ENCODE results near the gene DNAJB8. TPM values are rescaled to one million over a fixed set of nuclear protein-coding genes. Genes with fewer than 3 reads are reported as not detected.

DNAJB8 gene
- polyA plus RNA-seq, 2 of the 4 experiments (the other 2 are of a cell fraction): not detected

GRCh38 chr3:128480278-128480677, 13.6 kb upstream of the DNAJB8 start:
- no peak for TF ChIP-seq CHD4 (IDR thresholded peaks at IDR 0.05; ENCODE audit: borderline replicate concordance)
- ChIA-PET POLR2A (no interaction called here), CTCF (no interaction called here)
- DNase-seq (ENCODE audit: low read depth in 1 of 2, low spot score in 1 of 2) (no peak), FAIRE-seq (no peak), ATAC-seq (no peak)
- no peaks in the 10 kb centered on the region for H3K9me3 ChIP-seq
- H3K4me2 ChIP-seq: no peak overlapping the region
- 91% methylated on average over 9 of the region's 11 CpGs for WGBS (ENCODE audit: missing lambda C conversion rate)
- H3K27ac ChIP-seq: no peak overlapping the region
- H3K4me3 ChIP-seq: no peak overlapping the region
- H3K4me1 ChIP-seq: 0 out of 3 replicates have a peak, but pooled peaks cover 10% of the 10 kb centered on the region

GRCh38 chr3:128479558-128480086, 12.9 kb upstream of the DNAJB8 start:
- H3K9me3 ChIP-seq: no peaks in the 10 kb centered on the region
- WGBS (ENCODE audit: missing lambda C conversion rate): 87% methylated on average over 9 of the region's 10 CpGs
- no peak overlapping the region for H3K4me2 ChIP-seq
- no peak overlapping the region for H3K27ac ChIP-seq
- POLR2A ChIA-PET: no interaction called here
- DNase-seq (ENCODE audit: low read depth in 1 of 2, low spot score in 1 of 2) (no peak), ATAC-seq (no peak), FAIRE-seq (no peak)
- TF ChIP-seq, protein P1, sequence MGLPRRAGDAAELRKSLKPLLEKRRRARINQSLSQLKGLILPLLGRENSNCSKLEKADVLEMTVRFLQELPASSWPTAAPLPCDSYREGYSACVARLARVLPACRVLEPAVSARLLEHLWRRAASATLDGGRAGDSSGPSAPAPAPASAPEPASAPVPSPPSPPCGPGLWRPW (IDR thresholded peaks at IDR 0.05): no peak
- no peak overlapping the region for H3K4me3 ChIP-seq
- CTCF ChIA-PET: no interaction called here
- 0 out of 3 replicates have a peak, but pooled peaks cover 10% of the 10 kb centered on the region for H3K4me1 ChIP-seq

- FAIRE-seq (no peak), ATAC-seq (no peak), DNase-seq (ENCODE audit: low read depth in 1 of 2, low spot score in 1 of 2) (no peak)
- no peak overlapping the region for H3K4me3 ChIP-seq
- no peak for TF ChIP-seq KDM1A (IDR thresholded peaks at IDR 0.05; ENCODE audit: low read depth)
- no peak for TF ChIP-seq BCL3 (IDR thresholded peaks at IDR 0.05)
- TF ChIP-seq FOSL2 (IDR thresholded peaks at IDR 0.05): no peak
- no peak for TF ChIP-seq FOSL2 (CRISPR knock-in tag; IDR thresholded peaks at IDR 0.05)
- TF ChIP-seq ZFP36 (IDR thresholded peaks at IDR 0.05; ENCODE audit: borderline replicate concordance, partially characterized antibody): no peak
- no peak for TF ChIP-seq HMGXB4 (CRISPR knock-in tag; IDR thresholded peaks at IDR 0.05; ENCODE audit: borderline replicate concordance)
- no peak for TF ChIP-seq GATA3 (IDR thresholded peaks at IDR 0.05; ENCODE audit: borderline replicate concordance)
- TF ChIP-seq, protein P2, sequence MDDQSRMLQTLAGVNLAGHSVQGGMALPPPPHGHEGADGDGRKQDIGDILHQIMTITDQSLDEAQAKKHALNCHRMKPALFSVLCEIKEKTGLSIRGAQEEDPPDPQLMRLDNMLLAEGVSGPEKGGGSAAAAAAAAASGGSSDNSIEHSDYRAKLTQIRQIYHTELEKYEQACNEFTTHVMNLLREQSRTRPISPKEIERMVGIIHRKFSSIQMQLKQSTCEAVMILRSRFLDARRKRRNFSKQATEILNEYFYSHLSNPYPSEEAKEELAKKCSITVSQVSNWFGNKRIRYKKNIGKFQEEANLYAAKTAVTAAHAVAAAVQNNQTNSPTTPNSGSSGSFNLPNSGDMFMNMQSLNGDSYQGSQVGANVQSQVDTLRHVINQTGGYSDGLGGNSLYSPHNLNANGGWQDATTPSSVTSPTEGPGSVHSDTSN (IDR thresholded peaks at IDR 0.05): no peak
- TF ChIP-seq NFE2L2 (conservative IDR thresholded peaks at IDR 0.05; ENCODE audit: low read length): no peak
- TF ChIP-seq BHLHE40 (IDR thresholded peaks at IDR 0.05; ENCODE audit: low read depth, low read length): no peak
- TF ChIP-seq POLR2A (IDR thresholded peaks at IDR 0.05; ENCODE audit: low read length): no peak
- TF ChIP-seq ZNF302 (CRISPR knock-in tag; IDR thresholded peaks at IDR 0.05): no peak
- no peak for TF ChIP-seq HOXB5 (CRISPR knock-in tag; IDR thresholded peaks at IDR 0.05)
- TF ChIP-seq JUNB (IDR thresholded peaks at IDR 0.05): no peak
- no peak for TF ChIP-seq NPAS2 (CRISPR knock-in tag; IDR thresholded peaks at IDR 0.05; ENCODE audit: borderline replicate concordance)
- H3K4me2 ChIP-seq: no peak overlapping the region
- H3K27ac ChIP-seq: no peak overlapping the region
- no peaks in the 10 kb centered on the region for H3K9me3 ChIP-seq
- WGBS (ENCODE audit: missing lambda C conversion rate): 86% methylated on average over 11 of the region's 11 CpGs
- CTCF ChIA-PET: no interaction called here
- POLR2A ChIA-PET: no interaction called here
- 0 out of 3 replicates have a peak, but pooled peaks cover 10% of the 10 kb centered on the region for H3K4me1 ChIP-seq
Measured at GRCh38 chr3:128478576-128479506, 12.2 kb upstream of the DNAJB8 start.

Measured in A549 (cell line).